K562 (cell line): Measurements from ENCODE around the gene ACER3. TPM values are rescaled to one million over a fixed set of nuclear protein-coding genes. Genes with fewer than 3 reads are reported as not detected.

Source experiments
- ATAC-seq: fragments of 200-7000 bp; cut with Tn5 transposase; 3 replicates; pipeline ENCODE4 v1.9.1; 2020; ENCODE audit warnings: moderate library complexity
- BruUV-seq: library from RNA; stranded (reverse); fragments of 400-500 nt; replicated peaks from 2 replicates; lab custom pipeline; 2021; lab: Mats Ljungman, UMichigan
- CTCF ChIA-PET: fragments of 300-600 bp; formaldehyde crosslinking; extraction: SDS; loops from one replicate; lab custom pipeline; 2021; ENCODE audit warnings: low intra/inter-chr PET ratio; lab: Yijun Ruan, JAX
- POLR2A ChIA-PET: fragments of 300-600, 350-650 bp; sonication (Branson Sonifier 250); formaldehyde crosslinking; extraction: SDS; loops from one replicate; lab custom pipeline; 2021; ENCODE audit warnings: antibody characterized with exemption, inconsistent platforms; lab: Yijun Ruan, JAX
- DNase-seq, 4 experiments: peaks; one replicate each; pipeline versions ENCODE4 v3.0.0 to v3.0.0-alpha.2; 2011 to 2018; ENCODE audit warnings: low spot score in 3 of 4, mixed read lengths in 3 of 4; ENCODE audit errors: extremely low read depth in 1 of 4
- FAIRE-seq: peaks from 2 replicates; lab custom pipeline; 2011; peaks lifted over from hg19 to GRCh38; lab: Jason Lieb, UNC
- H2AFZ ChIP-seq: 2 replicates; pipeline ENCODE4 v1.6.0; 2011; ENCODE audit warnings: low read depth, low read length, control low read depth, inconsistent platforms
- H3K27ac ChIP-seq: fragments of 200-600 bp; 3 replicates; pipeline ENCODE4 v1.8.0; 2011; ENCODE audit warnings: low read depth, mild to moderate bottlenecking, control low read depth, inconsistent platforms, low read length, moderate library complexity, mixed read lengths; ENCODE audit errors: extremely low read depth
- H3K27me3 ChIP-seq, 2 experiments: fragments of 300-600 bp in 1 of 2; 2 replicates in 1 of 2; 3 replicates in 1 of 2; pipeline versions ENCODE4 v1.6.0 to v1.8.0; 2011; ENCODE audit warnings: inconsistent platforms in 2 of 2, low read length in 2 of 2, mild to moderate bottlenecking in 1 of 2, mixed read lengths in 1 of 2, moderate library complexity in 1 of 2; ENCODE audit not compliant: control insufficient read depth in 2 of 2, insufficient read depth in 2 of 2
- H3K36me3 ChIP-seq: fragments of 300-600 bp; 3 replicates; pipeline ENCODE4 v1.8.0; 2011; ENCODE audit warnings: mild to moderate bottlenecking, low read length, inconsistent platforms; ENCODE audit not compliant: control insufficient read depth, insufficient read depth
- H3K4me1 ChIP-seq, 2 experiments: fragments of 200-600 bp in 1 of 2; replicated peaks in 1 of 2; 2 replicates in 1 of 2; 3 replicates in 1 of 2; pipeline versions ENCODE4 v1.5.1 to v1.8.0; 2011; ENCODE audit warnings: inconsistent platforms in 2 of 2, low read length in 2 of 2, mild to moderate bottlenecking in 1 of 2, mixed read lengths in 1 of 2, moderate library complexity in 1 of 2; ENCODE audit not compliant: control insufficient read depth in 2 of 2, insufficient read depth in 2 of 2
- H3K4me2 ChIP-seq: 2 replicates; pipeline ENCODE4 v1.6.1; 2011; ENCODE audit warnings: low read length, control low read depth, inconsistent platforms, mixed read lengths; ENCODE audit not compliant: insufficient read depth
- H3K4me3 ChIP-seq: fragments of 200-600 bp; sonication (generic), shearing (Covaris generic); 2 replicates; pipeline ENCODE4 v1.5.1; 2016; ENCODE audit warnings: control low read depth, inconsistent platforms
- H3K79me2 ChIP-seq: fragments of 200-600 bp; 3 replicates; pipeline ENCODE4 v1.8.0; 2011; ENCODE audit warnings: low read length, inconsistent platforms; ENCODE audit not compliant: control insufficient read depth, insufficient read depth
- H3K9ac ChIP-seq, 2 experiments: 2 replicates each; pipeline versions ENCODE4 v1.6.0 to v1.6.1; 2011; ENCODE audit warnings: low read depth in 2 of 2, low read length in 2 of 2, control low read depth in 1 of 2, inconsistent platforms in 1 of 2, mild to moderate bottlenecking in 1 of 2, mixed read lengths in 1 of 2; ENCODE audit not compliant: insufficient read depth in 1 of 2
- H3K9me1 ChIP-seq: one replicate; pipeline ENCODE4 v1.6.0; 2011; ENCODE audit warnings: inconsistent platforms, mild to moderate bottlenecking, low read length, moderate library complexity; ENCODE audit not compliant: control insufficient read depth, insufficient read depth
- H3K9me3 ChIP-seq: replicated peaks from 2 replicates; pipeline ENCODE4 v1.5.1; 2011; ENCODE audit warnings: low read depth, low read length, inconsistent platforms; ENCODE audit not compliant: control insufficient read depth, insufficient read depth
- H4K20me1 ChIP-seq: replicated peaks from 2 replicates; pipeline ENCODE4 v1.6.1; 2011; ENCODE audit warnings: low read length, inconsistent platforms, mixed read lengths; ENCODE audit not compliant: control insufficient read depth, insufficient read depth
- PATZ1 ChIP-seq: fragments of 250-450 bp; sonication (Bioruptor Pico); IDR thresholded peaks from 2 replicates; pipeline ENCODE4 v1.5.0; 2020; ENCODE audit warnings: mild to moderate bottlenecking, borderline replicate concordance
- PCBP2 ChIP-seq: fragments of 200-400 bp; formaldehyde crosslinking; IDR thresholded peaks from 2 replicates; pipeline ENCODE4 v1.6.1; 2018; ENCODE audit warnings: low read length, low read depth, mild to moderate bottlenecking, moderate library complexity; ENCODE audit not compliant: poor library complexity, severe bottlenecking
- RBM39 ChIP-seq: fragments of 200-400 bp; formaldehyde crosslinking; optimal IDR thresholded peaks from 2 replicates; pipeline ENCODE3; 2018; ENCODE audit warnings: low read depth, low read length
- TCF3 ChIP-seq: sonication (generic); formaldehyde crosslinking; IDR thresholded peaks from 2 replicates; pipeline ENCODE4 v1.4.0; 2020; ENCODE audit warnings: mild to moderate bottlenecking, missing genetic modification reagents
- WGBS: fragments of 100-300 bp; shearing (Covaris generic); methylation state at CpG from one replicate; pipeline ENCODE4 v1.1.6; 2016; ENCODE audit warnings: low coverage, mixed read lengths; ENCODE audit not compliant: insufficient coverage; ENCODE audit errors: missing lambda C conversion rate; 5-methylcytosine and 5-hydroxymethylcytosine counted together
- in situ Hi-C: fragments of 300-500 bp; cut with MboI; formaldehyde crosslinking; loops from 4 replicates; pipeline ENCODE4 v1.15.0; 2018; ENCODE audit warnings: inconsistent platforms, mixed read lengths
- intact Hi-C: fragments of 100-400 bp; cut with micrococcal nuclease; formaldehyde crosslinking; loops from 2 replicates; pipeline ENCODE4 v1.14.2; 2022
- polyA plus RNA-seq, 8 experiments: library from polyadenylated mRNA; depleted of rRNA in 4 of 8; stranded (reverse) in 5 of 8; unstranded in 3 of 8; fragments of >200 nt; fragmentation: Nextera tagmentation in 2 of 8; fragmentation: Illumina TruSeq in 1 of 8; extraction: Ambion mirVana in 2 of 8; extraction: Trizol in 1 of 8; gene quantifications; 2 replicates each; pipeline versions ENCODE4 v1.2.1 to v1.2.3, GENCODE V29; 2011 to 2014; ENCODE audit warnings: inconsistent platforms in 1 of 8, missing spikeins in 1 of 8
- total RNA-seq, 7 experiments: library from RNA; depleted of rRNA in 6 of 7; stranded (reverse); fragments of >200 nt in 6 of 7; fragmentation: Illumina TruSeq in 2 of 7; extraction: Trizol in 2 of 7; gene quantifications; 2 replicates each; pipeline versions ENCODE4 v1.2.1 to v1.2.3, GENCODE V29; 2011 to 2021; ENCODE audit warnings: low replicate concordance in 1 of 7
- TF ChIP-seq, protein P1 (sequence below): fragments of 450-650 bp; formaldehyde crosslinking; conservative IDR thresholded peaks from 2 replicates; pipeline ENCODE4 v1.4.0; 2022; ENCODE audit warnings: mild to moderate bottlenecking, missing genetic modification characterization
- TF ChIP-seq, protein P2 (sequence below), 2 experiments: fragments of 450-650 bp; IDR thresholded peaks; 2 replicates each; pipeline ENCODE4 v1.6.1; 2016; ENCODE audit warnings: mild to moderate bottlenecking in 2 of 2, borderline replicate concordance in 1 of 2, low read depth in 1 of 2, moderate library complexity in 1 of 2

The ACER3 gene
- total and polyA plus RNA-seq, 9 of the 15 experiments (the other 6 are each of a cell fraction or from before 2014, with no cell fraction given), result 2.0 to 23.8 (median 9.5) TPM

GRCh38 chr11:77003963-77004362, 143.2 kb downstream of the ACER3 start:
- intact Hi-C loops (no loop called here), in situ Hi-C loops (no loop called here)
- no peak overlapping the region for H3K27ac ChIP-seq
- H3K9me1 ChIP-seq, result no peaks in the 10 kb centered on the region
- CTCF ChIA-PET, result no interaction called here
- WGBS, result 23% methylated on average over 2 of the region's 2 CpGs
- no peak overlapping the region for H3K4me2 ChIP-seq
- H3K4me3 ChIP-seq, result no peak overlapping the region
- no peaks in the 10 kb centered on the region for H3K9me3 ChIP-seq
- H2AFZ ChIP-seq, result no peak overlapping the region
- no peak for FAIRE-seq
- no peaks in the 10 kb centered on the region; the same call in 2 of the 3 replicates for H3K36me3 ChIP-seq
- POLR2A ChIA-PET, result no interaction called here
- no peaks in the 10 kb centered on the region for H3K27me3 ChIP-seq
- no peak for DNase-seq
- no peak for ATAC-seq
- BruUV-seq, result no TSS peak
- H3K9ac ChIP-seq, result no peak overlapping the region
- H3K4me1 ChIP-seq, result no peaks in the 10 kb centered on the region
- no peaks in the 10 kb centered on the region for H3K79me2 ChIP-seq
- TF ChIP-seq PATZ1 (CRISPR knock-in tag) (no peak), TCF3 (no peak), PCBP2 (no peak), RBM39 (no peak)
- TF ChIP-seq, protein P1, sequence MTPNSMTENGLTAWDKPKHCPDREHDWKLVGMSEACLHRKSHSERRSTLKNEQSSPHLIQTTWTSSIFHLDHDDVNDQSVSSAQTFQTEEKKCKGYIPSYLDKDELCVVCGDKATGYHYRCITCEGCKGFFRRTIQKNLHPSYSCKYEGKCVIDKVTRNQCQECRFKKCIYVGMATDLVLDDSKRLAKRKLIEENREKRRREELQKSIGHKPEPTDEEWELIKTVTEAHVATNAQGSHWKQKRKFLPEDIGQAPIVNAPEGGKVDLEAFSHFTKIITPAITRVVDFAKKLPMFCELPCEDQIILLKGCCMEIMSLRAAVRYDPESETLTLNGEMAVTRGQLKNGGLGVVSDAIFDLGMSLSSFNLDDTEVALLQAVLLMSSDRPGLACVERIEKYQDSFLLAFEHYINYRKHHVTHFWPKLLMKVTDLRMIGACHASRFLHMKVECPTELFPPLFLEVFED (CRISPR knock-in tag), result no peak
- TF ChIP-seq, protein P2, sequence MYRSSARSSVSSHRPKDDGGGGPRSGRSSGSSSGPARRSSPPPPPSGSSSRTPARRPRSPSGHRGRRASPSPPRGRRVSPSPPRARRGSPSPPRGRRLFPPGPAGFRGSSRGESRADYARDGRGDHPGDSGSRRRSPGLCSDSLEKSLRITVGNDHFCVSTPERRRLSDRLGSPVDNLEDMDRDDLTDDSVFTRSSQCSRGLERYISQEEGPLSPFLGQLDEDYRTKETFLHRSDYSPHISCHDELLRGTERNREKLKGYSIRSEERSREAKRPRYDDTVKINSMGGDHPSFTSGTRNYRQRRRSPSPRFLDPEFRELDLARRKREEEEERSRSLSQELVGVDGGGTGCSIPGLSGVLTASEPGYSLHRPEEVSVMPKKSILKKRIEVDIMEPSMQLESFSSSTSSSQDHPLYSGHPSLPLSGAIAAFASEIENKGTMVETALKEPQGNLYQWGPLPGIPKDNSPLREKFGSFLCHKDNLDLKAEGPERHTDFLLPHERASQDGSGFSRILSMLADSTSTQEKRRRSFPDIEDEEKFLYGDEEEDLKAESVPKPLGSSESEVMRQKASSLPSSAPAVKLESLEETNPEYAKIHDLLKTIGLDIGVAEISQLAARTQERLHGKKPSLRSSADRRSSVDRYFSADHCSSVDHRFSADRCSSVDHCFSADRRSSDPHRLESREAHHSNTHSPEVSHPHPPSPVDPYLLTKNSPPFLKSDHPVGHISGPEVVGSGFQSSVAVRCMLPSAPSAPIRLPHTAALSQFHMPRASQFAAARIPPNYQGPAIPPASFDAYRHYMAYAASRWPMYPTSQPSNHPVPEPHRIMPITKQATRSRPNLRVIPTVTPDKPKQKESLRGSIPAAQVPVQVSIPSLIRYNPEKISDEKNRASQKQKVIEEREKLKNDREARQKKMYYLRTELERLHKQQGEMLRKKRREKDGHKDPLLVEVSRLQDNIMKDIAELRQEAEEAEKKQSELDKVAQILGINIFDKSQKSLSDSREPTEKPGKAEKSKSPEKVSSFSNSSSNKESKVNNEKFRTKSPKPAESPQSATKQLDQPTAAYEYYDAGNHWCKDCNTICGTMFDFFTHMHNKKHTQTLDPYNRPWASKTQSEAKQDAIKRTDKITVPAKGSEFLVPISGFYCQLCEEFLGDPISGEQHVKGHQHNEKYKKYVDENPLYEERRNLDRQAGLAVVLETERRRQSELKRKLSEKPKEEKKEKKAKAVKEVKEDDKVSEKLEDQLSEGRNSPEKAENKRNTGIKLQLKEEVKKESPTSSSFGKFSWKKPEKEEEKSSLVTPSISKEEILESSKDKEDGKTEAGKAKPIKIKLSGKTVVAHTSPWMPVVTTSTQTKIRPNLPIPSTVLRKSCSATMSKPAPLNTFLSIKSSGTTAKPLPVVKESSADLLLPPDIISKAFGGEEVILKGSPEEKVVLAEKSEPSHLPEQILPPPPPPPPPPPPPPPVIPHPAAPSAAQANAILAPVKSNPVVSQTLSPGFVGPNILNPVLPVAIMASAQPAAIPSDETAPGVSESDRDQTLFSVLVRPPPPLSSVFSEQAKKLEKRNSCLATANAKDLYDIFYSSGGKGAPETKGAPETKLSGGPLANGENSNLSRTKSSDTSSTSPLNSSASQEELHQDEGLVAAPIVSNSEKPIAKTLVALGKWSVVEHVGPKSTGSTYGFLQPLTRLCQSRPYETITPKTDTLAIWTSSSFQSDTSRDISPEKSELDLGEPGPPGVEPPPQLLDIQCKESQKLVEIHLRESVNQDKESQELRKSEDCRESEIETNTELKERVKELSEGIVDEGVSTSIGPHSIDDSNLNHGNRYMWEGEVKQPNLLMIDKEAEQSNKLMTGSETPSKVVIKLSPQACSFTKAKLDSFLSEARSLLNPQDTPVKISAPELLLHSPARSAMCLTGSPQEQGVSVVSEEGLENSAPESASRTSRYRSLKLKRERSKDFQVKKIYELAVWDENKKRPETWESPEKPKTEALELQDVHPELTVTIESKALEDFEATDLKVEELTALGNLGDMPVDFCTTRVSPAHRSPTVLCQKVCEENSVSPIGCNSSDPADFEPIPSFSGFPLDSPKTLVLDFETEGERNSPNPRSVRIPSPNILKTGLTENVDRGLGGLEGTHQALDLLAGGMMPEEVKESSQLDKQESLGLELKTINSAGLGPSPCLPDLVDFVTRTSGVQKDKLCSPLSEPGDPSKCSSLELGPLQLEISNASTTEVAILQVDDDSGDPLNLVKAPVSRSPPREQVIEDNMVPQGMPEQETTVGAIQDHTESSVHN (IDR thresholded peaks at IDR 0.05; ENCODE audit: borderline replicate concordance in 1 of 2, low read depth in 1 of 2), result no peak
- H4K20me1 ChIP-seq, result no peaks in the 10 kb centered on the region
